ENCODE measurements around the gene STAU1. TPM values are rescaled to one million over a fixed set of nuclear protein-coding genes. Genes with fewer than 3 reads are reported as not detected.

The STAU1 gene
- polyA plus RNA-seq, 2 donors, result 19.2 to 30.4 TPM

Other genes with a start within 250 kb of the STAU1 start
- 10 to 100 TPM; 23.1 to 37.8 TPM for gene CSE1L, start 142.0 kb downstream of the STAU1 start, polyA plus RNA-seq
- gene DDX27, start 31.1 kb upstream of the STAU1 start, polyA plus RNA-seq, result 10 to 100 TPM; 14.2 to 27.0 TPM
- 1 to 10 TPM; 4.4 to 5.2 TPM for gene ZNFX1, start 89.7 kb upstream of the STAU1 start, polyA plus RNA-seq